GM19438 (cell line): Measurements from ENCODE around the gene OVCH1.

Experiments used
- ATAC-seq: cut with Tn5 transposase; IDR thresholded peaks from one replicate; pipeline ENCODE4 v1.9.1; 2021; ENCODE audit warnings: low read depth; ENCODE audit not compliant: unreplicated experiment

OVCH1 gene, protein sequence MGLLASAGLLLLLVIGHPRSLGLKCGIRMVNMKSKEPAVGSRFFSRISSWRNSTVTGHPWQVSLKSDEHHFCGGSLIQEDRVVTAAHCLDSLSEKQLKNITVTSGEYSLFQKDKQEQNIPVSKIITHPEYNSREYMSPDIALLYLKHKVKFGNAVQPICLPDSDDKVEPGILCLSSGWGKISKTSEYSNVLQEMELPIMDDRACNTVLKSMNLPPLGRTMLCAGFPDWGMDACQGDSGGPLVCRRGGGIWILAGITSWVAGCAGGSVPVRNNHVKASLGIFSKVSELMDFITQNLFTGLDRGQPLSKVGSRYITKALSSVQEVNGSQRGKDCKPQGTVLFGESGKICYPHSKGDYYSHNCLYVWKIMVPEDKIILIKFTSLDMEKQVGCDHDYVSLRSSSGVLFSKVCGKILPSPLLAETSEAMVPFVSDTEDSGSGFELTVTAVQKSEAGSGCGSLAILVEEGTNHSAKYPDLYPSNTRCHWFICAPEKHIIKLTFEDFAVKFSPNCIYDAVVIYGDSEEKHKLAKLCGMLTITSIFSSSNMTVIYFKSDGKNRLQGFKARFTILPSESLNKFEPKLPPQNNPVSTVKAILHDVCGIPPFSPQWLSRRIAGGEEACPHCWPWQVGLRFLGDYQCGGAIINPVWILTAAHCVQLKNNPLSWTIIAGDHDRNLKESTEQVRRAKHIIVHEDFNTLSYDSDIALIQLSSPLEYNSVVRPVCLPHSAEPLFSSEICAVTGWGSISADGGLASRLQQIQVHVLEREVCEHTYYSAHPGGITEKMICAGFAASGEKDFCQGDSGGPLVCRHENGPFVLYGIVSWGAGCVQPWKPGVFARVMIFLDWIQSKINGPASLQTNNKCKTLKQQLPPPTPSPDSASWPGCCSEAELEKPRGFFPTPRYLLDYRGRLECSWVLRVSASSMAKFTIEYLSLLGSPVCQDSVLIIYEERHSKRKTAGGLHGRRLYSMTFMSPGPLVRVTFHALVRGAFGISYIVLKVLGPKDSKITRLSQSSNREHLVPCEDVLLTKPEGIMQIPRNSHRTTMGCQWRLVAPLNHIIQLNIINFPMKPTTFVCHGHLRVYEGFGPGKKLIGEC

DNA sequence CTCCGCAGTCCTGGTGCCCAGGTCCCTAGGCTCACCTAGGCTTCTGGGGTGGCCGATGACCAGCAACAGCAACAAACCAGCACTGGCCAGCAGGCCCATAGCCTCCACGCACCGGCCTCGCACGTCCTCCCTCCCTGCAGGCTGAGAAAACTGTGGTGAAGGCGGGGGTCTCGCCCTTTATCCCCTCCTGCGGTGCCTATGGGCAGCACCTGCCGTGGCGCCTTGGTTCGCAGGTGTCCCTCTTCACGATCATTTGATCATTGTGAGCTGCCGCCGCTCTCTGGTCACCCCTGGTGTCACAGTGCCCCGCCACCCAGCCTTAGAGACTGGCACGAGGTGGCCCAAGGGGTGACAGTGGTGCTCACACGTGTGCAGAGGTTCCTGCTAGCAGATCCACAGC lies at the start of gene OVCH1:
TSS of gene OVCH1 (minus strand) at position 99 of the 400 bp plus-strand sequence. CDS start at position 99, 0 bp downstream.
- ATAC-seq, result no peak

DNA sequence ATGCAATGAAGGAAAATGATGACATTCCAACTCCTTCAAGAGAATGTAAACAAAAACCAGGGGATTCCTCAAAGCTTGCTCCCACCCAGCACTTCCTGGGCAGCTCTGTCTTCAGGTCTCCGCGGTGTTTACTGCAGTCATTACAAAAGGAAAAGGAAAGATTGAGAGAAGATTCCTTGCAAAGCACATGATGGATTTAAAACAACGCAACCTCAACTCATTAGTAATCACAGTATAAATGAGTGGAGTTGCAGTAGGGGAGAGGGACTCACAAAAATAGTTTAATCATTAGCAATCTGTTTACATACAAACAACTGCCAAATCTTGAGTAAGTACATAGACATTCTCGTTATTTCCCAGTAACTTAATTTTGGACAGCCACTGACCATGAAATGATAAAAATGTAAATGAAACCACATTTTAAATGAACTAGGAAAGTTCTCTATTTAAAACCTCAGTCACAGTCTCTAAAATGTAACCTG lies 49.7 kb upstream of the OVCH1 start:
- ATAC-seq, result no peak

DNA sequence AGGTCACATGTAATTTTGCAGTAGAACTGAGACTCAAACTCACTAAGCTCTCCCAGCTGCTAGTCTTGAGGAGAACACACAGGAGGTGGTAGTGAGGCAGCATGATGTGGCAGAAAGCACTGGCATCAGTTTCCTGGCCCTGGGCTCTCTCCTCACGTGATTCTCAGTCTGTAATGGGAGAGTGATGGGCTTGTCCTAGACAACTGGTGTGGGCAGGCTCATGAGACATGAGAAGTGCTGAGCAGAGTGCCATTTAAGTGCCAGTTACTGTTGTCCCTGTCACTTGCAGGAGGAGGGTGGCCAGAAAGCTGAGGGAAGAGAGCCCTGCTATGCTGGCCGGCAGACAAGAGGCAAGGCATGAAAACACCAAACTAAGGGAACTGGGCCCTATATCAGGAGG lies 48.5 kb upstream of the OVCH1 start:
- ATAC-seq, result no peak

DNA sequence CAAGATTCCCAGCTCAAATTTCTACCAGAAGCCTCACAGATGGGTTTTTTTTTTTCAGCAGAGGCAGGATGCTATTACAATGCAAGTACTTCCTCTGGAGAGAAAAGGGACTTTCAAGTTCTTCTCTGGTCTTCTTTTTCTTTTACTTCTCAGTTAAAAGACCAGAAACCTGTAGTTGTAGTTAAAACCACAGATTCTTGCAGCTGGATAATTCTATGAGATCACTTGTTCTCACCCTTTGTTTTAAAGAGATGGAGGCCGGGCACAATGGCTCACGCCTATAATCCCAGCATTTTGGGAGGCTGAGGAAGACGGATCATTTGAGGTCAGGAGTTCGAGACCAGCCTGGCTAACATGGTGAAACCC lies 47.6 kb upstream of the OVCH1 start:
- ATAC-seq, result no peak

DNA sequence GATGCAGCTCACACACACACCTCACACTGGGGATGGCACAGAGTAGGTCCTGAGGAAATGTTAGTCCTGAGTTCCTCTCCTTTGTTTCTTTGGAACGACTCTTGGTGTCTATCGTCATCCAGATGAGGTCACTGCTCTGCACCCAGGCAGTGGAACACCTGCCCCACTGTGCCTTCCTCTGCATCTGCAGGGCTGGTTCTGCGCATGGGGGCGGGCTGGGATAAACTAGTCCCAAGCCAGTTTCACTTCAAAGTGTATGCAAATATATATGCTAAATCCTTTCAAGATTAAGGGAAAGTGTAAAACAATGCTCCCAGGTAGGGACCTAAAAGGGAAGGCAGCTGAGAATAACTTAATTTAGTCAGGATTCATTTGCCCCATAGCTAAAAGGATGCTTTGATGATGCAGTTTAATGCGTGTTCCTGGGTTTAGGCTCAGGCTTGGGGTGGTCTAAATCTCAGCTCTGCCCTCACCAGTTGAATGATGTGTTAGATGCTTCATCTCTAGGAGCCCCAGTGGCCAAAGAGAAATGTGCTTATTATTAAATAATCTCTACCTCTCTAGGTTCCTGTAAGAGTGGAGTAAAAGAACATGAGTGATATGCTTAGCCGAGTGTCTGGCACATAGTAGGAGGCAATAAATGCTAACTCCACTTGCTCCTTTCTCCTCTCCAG lies 47.1 kb upstream of the OVCH1 start:
- ATAC-seq, result no peak

DNA sequence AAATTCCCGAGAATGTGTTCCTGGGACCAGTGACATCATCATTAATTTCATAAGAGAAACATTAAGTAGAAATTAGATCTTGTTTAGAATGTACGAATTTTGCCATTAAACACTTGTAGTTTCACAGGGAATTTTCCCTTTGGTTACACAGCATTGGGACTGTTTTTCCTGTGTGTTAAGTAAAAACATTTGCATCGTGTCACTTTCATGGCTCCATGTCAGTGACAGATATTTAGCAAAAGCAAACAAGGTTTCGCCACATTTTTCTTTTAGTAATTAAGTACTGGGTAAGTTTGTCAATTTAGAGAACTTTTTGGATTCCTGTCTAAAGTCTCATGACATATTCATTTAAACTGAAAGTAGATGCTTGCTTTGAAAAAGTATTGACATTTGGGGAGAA lies 45.5 kb upstream of the OVCH1 start:
- ATAC-seq, result no peak

DNA sequence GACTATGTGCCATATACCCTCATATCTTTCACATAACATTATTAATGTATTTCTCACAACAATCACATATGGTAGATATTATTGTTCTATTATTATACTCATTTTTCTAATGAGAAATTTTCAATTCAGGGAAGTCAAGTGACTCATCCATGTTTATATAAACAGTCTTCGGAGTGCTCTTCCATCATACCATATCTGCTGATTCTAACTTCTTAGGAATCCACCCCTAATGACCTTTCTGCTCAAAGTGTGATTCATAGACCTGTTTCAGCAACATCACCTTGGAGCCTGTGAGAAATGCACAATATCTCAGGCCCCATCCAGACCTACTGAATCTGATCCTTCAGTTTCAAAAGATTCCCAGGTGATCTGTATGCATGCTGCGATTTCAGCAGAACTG lies 39.8 kb upstream of the OVCH1 start:
- ATAC-seq, result no peak

DNA sequence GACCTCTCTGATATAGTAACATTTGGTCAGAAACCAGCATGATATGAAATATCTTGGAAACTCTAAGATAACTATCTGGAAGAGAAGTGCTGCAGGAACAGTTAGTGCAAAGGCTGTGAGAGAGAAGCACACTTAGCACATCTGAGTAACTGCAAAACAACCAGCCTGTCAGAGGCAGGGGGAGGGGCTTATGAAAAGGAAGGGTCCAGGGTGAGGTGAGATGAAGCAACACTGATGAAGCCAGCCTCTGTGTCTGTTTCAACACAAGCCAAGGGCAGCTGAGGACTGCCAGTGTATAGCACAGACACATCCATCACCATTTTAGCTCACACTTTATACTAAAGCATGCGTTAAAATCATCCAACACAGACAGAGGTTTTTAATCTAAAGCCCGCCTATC lies 37.4 kb upstream of the OVCH1 start:
- no peak for ATAC-seq

DNA sequence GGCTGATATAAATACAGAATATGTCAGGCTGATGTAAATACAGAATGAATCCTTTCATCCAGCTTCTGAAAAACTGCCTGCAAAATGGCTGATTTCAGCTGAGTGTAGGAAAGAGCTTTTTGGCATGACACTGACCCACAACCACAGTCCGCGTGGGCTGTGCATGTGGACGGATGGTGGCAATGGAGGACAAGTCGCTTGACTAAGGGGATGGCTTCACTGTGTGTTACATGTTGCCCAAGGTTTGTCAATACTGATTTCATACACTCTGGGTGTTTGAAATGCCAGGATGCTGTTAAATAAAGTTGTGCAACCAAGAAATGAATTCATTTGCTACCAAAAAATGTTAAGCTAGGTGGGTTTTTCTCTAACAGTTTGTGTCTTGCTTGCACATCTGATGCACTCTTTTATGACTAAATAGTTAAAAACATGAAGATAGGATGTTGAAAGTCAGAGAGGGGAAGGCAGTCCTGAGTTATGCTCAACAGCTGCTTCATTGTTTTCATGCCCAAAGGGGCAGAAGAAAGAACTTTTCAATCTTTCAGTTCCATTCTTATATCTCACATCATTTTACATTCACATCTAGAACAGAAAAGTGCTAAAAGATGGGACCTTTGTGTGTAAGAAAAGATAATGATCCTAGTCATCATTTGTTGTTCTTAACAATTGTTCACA lies 36.5 kb upstream of the OVCH1 start:
- ATAC-seq, result no peak

DNA sequence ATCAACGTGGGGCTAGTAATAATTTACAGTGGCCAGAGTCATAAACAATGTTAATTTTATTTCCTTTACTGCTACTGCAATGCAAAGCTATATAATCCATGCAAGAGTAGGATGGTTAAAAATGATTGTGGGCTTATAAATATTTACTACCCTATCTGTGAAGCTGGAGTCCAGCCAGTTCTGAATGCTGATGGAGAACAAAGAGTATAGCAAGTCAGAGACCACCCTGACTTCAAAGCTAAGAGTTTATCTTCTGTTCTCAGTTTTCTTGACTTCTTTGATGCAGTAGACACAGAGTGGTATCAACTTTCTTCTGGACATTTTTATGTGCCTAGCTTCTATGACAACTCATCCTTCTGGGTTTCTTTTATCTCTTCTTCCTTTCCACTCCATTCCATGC lies 34.0 kb upstream of the OVCH1 start:
- no peak for ATAC-seq

DNA sequence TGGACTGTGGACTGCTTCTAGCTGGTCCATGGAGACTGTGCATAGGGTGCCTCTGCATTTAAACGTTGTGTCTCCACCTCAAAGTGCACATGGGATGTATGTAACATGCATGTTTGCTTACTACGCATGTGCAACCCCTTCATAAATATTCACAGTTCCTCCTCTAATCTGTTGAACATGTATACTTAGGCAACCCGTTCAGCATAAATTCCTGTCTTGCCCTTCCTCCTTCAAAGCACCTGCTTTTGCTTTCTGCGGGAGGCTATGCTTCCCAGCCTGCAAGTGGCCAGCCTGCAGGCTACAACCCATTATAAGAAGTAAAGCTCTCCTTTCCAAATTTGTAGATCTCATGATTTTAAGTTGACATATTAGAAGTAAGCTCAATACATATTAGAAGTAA lies 33.0 kb upstream of the OVCH1 start:
- ATAC-seq, result no peak

DNA sequence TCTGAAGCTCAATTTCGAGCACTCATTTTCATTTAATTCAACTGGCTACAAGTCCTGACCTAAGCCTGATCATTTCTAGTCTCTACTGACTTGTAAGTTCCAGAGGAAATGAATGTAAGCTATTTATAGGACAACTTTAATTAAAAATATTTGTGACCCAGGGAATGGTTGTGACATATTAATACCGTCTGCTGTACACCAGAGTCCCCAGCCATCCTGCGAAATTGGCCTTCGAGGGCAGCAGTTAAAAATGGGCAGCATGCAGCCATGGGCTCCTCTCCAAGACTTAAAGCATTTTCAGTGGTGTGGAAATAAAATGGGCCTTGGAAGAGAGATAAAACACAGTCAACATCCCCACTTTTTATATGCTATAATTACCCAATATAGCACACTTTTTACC lies 30.7 kb upstream of the OVCH1 start:
- ATAC-seq, result no peak

DNA sequence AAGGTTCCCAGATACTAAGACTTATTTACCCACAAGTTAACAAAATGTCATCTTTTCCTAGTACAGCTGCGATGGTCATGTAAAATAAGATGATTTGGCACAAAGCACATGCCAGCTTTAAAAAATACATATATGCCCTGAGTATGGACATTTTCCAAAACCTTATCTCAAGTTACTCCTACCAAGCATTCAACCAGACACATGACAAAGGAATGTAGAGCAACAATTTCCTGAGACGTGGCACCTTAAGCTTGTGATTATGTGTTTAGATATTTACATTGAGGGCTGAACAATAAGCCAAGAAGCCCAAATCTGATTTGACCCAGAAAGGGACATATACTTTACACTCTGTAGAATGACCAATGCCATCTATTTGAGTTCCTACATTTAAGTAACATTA lies 24.5 kb upstream of the OVCH1 start:
- no peak for ATAC-seq

DNA sequence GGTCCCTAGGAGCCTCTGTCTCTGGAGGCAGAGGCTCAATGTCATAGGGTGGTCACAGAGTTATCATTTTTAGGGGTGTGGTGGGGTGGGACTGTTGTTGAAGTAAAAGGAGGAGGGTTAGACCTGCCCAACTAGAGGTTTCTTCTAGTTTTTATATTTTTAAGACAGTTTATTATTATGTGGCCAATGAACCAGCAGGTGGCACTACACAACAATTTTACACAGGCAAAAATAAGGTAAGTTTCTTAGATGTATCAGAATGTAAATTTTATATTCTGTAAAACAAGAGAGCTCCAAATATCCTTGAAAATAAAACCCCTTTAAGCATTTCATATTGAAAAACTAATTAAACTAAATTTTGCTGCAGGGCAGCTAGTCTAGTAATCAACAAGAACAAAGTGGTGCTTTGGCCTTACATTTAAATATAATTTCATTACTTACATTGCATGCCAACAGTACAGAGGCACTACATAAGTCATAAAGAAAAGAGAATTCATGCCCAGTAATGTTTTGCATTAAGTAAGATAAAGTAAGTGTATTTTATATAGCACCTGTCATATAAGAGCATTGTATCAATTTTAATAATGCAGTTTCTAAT lies 22.2 kb upstream of the OVCH1 start:
- no peak for ATAC-seq

DNA sequence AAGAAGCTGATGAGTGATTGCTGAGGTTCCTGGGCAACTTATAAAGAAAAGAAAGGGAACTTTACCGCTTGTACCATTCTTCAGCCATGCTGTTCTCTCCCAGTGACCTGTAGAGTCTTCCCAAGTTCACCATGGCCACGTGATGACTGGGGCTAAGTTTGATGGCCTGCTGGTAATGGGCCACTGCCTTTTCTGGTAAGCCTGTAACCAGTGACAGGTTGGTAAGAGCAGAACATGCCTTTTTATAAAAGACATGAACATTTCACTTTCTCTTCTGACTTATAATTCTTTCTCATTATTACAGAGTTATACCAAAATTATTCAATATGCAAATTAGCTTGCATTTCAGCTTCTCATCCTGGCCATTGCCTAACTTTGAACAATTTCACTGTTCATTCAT lies 20.9 kb upstream of the OVCH1 start:
- no peak for ATAC-seq

DNA sequence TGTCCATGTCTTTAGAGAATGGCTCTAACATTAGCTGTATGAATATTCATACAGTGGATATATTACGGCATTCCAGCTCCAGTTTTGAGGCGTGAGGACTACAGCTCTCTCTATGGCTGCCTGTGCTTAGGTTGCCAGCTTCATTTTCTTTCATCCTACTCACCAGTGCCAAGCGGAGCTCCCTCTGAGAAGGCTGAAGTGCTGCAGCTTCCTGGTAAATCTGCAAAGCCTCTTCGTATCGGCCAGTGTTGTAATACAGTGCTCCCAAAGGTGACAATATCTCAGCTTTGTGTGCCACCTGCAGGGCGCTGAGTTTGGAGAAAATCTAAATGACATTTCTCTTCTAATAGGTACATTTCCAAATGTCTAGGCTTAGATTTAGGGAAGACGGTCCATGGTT lies 19.8 kb upstream of the OVCH1 start:
- no peak for ATAC-seq

DNA sequence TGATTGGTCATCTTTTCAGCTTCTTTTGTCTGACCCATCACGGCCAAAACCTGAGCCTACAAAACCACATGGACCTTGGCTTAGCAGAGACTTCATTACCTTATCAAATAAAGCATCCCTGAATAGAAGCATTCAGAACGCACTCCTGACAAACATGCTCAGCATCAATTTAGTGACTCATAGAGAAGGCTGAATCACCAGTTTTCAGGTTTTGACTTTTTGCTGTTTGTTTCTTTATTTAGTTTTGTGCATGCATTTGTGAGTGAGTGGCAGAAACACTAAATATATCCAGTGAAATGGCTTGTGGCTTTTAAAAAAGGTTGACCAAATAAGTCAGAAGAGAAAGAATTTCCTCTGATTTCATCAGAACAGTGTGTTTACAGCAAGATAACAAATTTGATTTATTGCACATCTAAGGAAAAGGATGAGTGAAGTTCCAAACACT lies 19.0 kb upstream of the OVCH1 start:
- no peak for ATAC-seq

DNA sequence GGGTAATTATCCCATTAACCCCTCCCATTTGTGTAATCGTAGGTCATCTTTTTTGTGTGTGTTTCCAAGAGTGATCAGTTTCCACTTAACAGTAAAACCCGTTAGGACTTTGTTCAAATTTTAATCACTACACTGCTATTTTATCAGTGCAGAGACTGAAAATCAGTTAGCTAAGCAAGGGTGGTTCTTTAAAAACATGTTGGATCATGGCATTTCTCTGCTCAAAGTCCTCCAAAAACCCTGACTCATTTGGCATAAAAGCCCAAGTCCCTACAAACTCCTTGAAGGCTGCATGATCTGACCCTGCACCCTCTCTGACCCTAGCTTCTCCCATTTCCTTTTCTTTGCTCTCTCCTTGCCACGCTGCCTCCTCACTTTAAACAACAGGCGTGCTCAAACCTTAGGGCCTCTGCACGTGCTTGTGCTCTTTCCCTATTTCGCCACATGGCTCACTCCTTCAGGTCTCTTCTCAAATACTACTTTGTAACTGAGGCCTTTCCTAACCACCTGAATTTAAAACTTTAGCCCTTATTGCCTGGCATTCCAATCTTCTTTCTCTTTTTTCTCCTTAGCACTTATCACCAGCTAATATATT lies 13.2 kb upstream of the OVCH1 start:
- no peak for ATAC-seq

DNA sequence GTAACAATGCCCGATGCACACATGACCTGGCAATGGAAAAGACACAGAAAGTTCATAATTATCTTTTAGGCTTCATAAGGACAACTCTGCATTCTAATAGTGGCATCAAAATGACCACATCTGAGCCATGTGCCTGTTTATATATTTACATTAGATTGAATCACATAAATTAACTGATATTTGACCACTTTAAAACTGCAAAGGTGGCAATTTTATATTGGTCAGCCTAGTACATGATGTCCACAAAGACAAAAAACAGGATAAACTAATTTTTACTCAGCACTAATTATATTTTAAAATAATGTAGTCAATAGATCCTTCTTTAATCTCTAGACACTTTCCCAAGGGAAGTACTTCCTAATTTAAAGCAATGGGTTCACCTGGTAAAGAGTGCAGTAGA lies 12.0 kb upstream of the OVCH1 start:
- ATAC-seq, result no peak
